ENCODE data around the gene HEYL.

HEYL gene

DNA sequence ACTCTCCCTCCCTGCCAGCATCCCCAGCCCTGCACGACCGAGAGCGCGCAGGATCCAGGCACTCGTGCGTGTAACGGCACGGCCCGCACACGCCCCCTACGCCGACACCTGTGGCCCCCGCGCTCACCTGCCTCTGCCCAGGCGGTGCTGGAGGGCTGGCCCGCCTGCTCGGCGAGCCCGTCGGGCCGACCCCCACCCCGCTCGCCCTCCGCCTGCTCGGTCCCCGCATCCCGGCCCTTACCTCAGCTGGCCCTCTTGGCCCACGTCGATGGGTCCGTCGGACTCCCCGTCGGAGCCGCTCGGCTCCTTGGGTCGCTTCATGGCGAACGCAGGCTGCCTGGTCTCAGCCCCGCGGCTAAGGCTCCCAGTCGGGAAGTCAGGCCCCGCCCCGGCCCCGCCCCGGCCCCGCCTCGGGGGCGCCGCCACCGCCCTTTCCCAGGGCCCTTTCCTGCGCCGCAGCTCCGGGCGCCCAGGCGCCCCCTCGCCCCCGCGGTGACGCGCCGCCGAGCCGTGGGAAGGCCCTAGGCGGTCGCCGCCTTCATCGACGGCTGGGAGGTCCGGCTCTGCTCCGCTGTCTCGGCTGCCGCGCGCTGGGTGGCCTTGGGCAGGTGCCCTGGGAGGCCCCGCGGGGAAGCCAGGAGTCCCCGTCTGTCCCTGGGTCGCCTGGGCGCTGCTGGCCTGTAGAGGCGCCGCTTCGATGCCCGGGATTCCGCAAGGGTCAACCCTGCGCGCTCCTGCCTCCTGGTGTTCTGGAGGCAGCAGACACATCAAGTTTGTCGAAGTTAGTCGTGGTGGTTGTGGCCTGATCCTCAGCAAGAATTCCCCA lies at the start of gene HEYL:
TSS of gene HEYL (minus strand) at position 339 of the 826 bp plus-strand sequence. CDS start at position 321, 18 bp downstream.
- no peak for TF ChIP-seq Cebpa-rat (IDR thresholded peaks at IDR 0.05)
- Histone ChIP-seq H3K9me3 (no peaks in the 10 kb centered on the region), H3K4me3 (peak within 1 kb of the TSS; percentile 80), H3K4me2 (peak within 1 kb of the TSS; percentile 94), H3K27me3 (no peaks in the 10 kb centered on the region), H3K9ac (peak within 1 kb of the TSS; percentile 80), H3K4me1 (peaks cover 80% of the 10 kb centered on the region), H3K27ac (peak within 1 kb of the TSS; percentile 73), H4K20me1 (no peaks in the 10 kb centered on the region), H3K36me3 (no peaks in the 10 kb centered on the region)

DNA sequence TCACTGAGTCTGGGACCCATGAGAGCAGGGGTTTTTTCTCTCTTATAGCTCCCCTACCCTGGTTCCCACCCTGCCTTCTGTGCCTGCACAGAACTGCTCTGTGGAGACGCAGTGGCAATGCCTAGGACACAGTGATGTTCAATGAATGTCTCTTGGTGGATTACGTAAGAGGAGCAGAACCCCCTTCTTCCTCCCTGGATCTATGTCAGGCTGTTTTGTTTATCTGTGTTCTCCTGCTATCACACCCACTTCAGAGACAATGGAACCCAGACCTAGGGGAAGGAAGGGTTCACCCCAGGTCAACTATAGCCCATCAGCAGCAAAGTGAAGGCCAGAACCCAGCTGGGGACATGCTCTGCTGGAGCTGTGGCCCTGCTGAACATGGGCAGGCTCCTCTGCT lies 49.8 kb upstream of the HEYL start:
- H3K9me3 ChIP-seq = no peaks in the 10 kb centered on the region
- no peak for TF ChIP-seq Cebpa-rat (IDR thresholded peaks at IDR 0.05)
- H3K27me3 ChIP-seq = peaks cover 24% of the 10 kb centered on the region; the same call in 1 of the 2 replicates
- peak overlapping the region; percentile 45 for H3K4me2 ChIP-seq
- no peak overlapping the region for H3K9ac ChIP-seq
- H3K4me1 ChIP-seq = peaks cover 20% of the 10 kb centered on the region
- H3K36me3 ChIP-seq = no peaks in the 10 kb centered on the region
- no peak overlapping the region for H3K4me3 ChIP-seq
- 0 out of 2 replicates have a peak, but pooled peaks cover 6% of the 10 kb centered on the region for H4K20me1 ChIP-seq
- H3K27ac ChIP-seq = no peak overlapping the region

GRCh38 chr1:39688706-39689105 lies 49.3 kb upstream of the HEYL start:
- Histone ChIP-seq H3K4me3 (no peak overlapping the region), H3K36me3 (no peaks in the 10 kb centered on the region)

DNA sequence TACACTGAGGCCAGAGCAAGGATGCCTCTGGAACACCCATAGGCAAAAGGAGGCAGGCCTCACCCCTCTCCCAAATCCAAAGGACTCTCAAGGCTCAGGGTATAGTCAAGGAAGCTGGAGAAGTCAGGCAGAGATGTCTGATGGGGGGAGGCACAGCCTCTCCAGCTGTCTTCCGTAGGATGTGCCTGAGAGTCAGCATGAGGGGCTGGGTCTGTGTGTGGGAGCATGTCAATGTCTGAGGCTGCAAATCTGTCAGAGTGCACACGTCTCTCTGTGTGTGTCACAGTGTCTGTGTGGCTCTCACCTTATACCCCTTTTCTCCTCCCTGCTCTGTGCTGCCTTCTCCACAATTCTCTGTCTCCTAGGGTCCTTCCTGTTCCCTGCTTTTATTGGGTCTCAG lies 47.8 kb upstream of the HEYL start:
- Histone ChIP-seq H3K27ac (no peak overlapping the region), H3K4me3 (no peak overlapping the region), H3K4me1 (peaks cover 20% of the 10 kb centered on the region), H3K9ac (no peak overlapping the region), H3K9me3 (no peaks in the 10 kb centered on the region), H3K36me3 (no peaks in the 10 kb centered on the region), H3K27me3 (peaks cover 19% of the 10 kb centered on the region; the same call in 1 of the 2 replicates), H3K4me2 (no peak overlapping the region), H4K20me1 (0 out of 2 replicates have a peak, but pooled peaks cover 6% of the 10 kb centered on the region)
- TF ChIP-seq Cebpa-rat (IDR thresholded peaks at IDR 0.05) = no peak

More at GRCh38 chr1:39688706-39689105, 49.3 kb upstream of the HEYL start:
- H3K4me1 ChIP-seq = peaks cover 20% of the 10 kb centered on the region
- H3K27me3 ChIP-seq = peaks cover 24% of the 10 kb centered on the region; the same call in 1 of the 2 replicates
- no peaks in the 10 kb centered on the region for H3K9me3 ChIP-seq
- no peak overlapping the region for H3K4me2 ChIP-seq
- TF ChIP-seq Cebpa-rat (IDR thresholded peaks at IDR 0.05) = no peak
- 0 out of 2 replicates have a peak, but pooled peaks cover 6% of the 10 kb centered on the region for H4K20me1 ChIP-seq
- H3K9ac ChIP-seq = no peak overlapping the region
- H3K27ac ChIP-seq = no peak overlapping the region

DNA sequence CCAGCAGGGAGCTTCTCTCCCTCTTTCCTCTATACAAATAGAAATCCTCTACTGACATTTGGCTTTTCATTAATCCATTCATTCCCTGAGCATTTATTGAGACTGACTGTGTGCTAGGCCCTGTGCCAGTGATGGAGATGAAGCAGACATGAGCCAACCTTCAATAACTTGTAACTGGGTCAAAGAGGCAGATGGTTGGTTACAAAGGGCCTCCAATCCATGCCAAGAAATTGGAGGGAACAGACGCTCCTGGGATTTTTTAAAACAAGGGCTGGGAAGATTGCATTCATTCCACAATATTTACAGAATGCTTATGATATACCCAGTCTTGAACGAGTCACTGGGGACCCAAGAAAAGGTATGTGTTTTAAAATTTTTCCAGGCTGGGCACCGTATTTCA lies 45.6 kb upstream of the HEYL start:
- Histone ChIP-seq H3K27me3 (no peaks in the 10 kb centered on the region), H3K9ac (no peak overlapping the region)

GRCh38 chr1:39684313-39684664 lies 44.8 kb upstream of the HEYL start:
- Histone ChIP-seq H3K4me2 (no peak overlapping the region), H3K9ac (no peak overlapping the region), H3K27me3 (no peaks in the 10 kb centered on the region), H3K9me3 (no peaks in the 10 kb centered on the region), H3K36me3 (no peaks in the 10 kb centered on the region), H3K4me3 (no peak overlapping the region), H3K4me1 (peaks cover 3% of the 10 kb centered on the region), H3K27ac (no peak overlapping the region), H4K20me1 (no peaks in the 10 kb centered on the region)
- TF ChIP-seq Cebpa-rat (IDR thresholded peaks at IDR 0.05) = no peak

More for the DNA sequence above, 45.6 kb upstream of the HEYL start:
- H3K36me3 ChIP-seq = no peaks in the 10 kb centered on the region
- no peak for TF ChIP-seq Cebpa-rat (IDR thresholded peaks at IDR 0.05)
- H3K27ac ChIP-seq = no peak overlapping the region
- peaks cover 8% of the 10 kb centered on the region for H3K4me1 ChIP-seq
- H3K4me3 ChIP-seq = no peak overlapping the region
- no peaks in the 10 kb centered on the region for H4K20me1 ChIP-seq
- H3K9me3 ChIP-seq = no peaks in the 10 kb centered on the region
- no peak overlapping the region for H3K4me2 ChIP-seq

DNA sequence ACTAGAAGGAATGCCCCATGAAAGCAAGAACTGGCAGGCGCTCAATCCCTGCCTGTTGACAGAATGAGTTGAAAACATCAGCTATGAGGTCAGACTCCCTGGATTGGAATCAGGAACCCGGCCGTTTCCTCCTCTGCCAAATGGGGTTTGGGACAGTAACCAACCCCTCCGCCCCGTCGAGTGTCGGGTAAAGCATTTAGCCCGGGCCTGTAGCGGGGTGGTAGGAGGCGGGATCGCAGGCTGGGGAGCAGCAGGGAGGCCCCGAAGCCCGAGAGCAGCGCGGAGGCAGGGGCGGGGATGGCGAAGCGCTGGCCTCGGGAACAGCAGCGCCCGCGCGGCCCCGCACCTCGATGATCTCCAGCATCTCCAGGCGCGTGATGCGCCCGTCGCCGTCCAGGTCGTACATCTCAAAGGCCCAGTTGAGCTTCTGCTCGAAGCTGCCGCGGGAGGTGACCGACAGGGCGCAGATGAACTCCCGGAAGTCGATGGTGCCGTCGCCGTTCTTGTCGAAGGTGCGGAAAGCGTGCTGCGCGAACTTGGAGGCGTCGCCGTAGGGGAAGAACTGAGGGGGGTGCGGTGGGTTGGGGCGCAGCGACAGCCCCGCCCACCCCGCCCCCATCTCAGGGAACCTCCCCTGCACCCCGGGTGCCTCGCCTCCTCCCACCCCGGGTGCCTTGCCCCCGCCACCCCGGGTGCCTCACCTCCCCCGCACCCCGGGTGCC lies 44.3 kb upstream of the HEYL start:
- Histone ChIP-seq H4K20me1 (no peaks in the 10 kb centered on the region), H3K4me2 (no peak overlapping the region), H3K27me3 (no peaks in the 10 kb centered on the region)

GRCh38 chr1:39681999-39682398 lies 42.6 kb upstream of the HEYL start:
- no peak for TF ChIP-seq Cebpa-rat (IDR thresholded peaks at IDR 0.05)
- no peaks in the 10 kb centered on the region for H3K27me3 ChIP-seq
- no peak overlapping the region for H3K4me3 ChIP-seq
- H3K36me3 ChIP-seq = no peaks in the 10 kb centered on the region
- no peak overlapping the region for H3K9ac ChIP-seq
- no peak overlapping the region for H3K4me2 ChIP-seq
- no peaks in the 10 kb centered on the region for H3K4me1 ChIP-seq
- no peaks in the 10 kb centered on the region for H3K9me3 ChIP-seq
- H3K27ac ChIP-seq = no peak overlapping the region
- H4K20me1 ChIP-seq = no peaks in the 10 kb centered on the region

More for the DNA sequence above, 44.3 kb upstream of the HEYL start:
- Histone ChIP-seq H3K27ac (no peak overlapping the region), H3K4me1 (no peaks in the 10 kb centered on the region), H3K9ac (no peak overlapping the region), H3K36me3 (no peaks in the 10 kb centered on the region), H3K4me3 (no peak overlapping the region), H3K9me3 (no peaks in the 10 kb centered on the region)
- TF ChIP-seq Cebpa-rat (IDR thresholded peaks at IDR 0.05) = no peak

DNA sequence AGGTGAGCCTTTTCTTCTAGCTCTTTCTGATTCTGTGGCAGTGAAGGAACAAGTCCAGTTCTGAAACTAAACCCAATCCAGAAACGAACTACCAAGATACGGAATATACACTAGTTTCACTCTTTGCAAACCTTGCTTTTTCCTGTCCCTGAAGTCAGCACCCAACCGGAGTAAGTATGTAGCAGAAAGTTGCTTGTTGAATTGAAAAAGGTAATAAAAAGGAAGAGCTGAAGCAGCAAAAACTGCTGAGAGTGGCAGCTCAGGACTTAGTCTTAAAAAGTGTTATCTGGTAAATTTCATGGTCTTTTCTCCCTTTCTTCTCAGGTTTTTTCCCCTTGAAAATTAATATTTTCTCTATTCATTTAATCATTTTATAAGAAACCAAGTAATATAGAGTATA lies 41.9 kb upstream of the HEYL start:
- Histone ChIP-seq H3K27me3 (no peaks in the 10 kb centered on the region), H4K20me1 (no peaks in the 10 kb centered on the region), H3K27ac (no peak overlapping the region), H3K36me3 (no peaks in the 10 kb centered on the region), H3K4me1 (no peaks in the 10 kb centered on the region), H3K4me2 (no peak overlapping the region), H3K9ac (no peak overlapping the region), H3K4me3 (no peak overlapping the region), H3K9me3 (no peaks in the 10 kb centered on the region)
- TF ChIP-seq Cebpa-rat (IDR thresholded peaks at IDR 0.05) = no peak

GRCh38 chr1:39680751-39681150 lies 41.3 kb upstream of the HEYL start:
- Histone ChIP-seq H3K36me3 (no peaks in the 10 kb centered on the region), H3K9ac (no peak overlapping the region), H4K20me1 (no peaks in the 10 kb centered on the region), H3K27ac (no peak overlapping the region), H3K4me2 (no peak overlapping the region), H3K4me1 (no peaks in the 10 kb centered on the region), H3K4me3 (no peak overlapping the region), H3K27me3 (no peaks in the 10 kb centered on the region), H3K9me3 (no peaks in the 10 kb centered on the region)
- TF ChIP-seq Cebpa-rat (IDR thresholded peaks at IDR 0.05) = no peak

Data from BLaER1 (cell line).